Uterus (tissue), 2 donors: ENCODE data around the gene DMKN.
A peak's percentile ranks its signal among the peaks of the same experiment; 100 is the strongest.

Experiments used
- CTCF ChIP-seq, 4 experiments: fragments of 200-600 bp in 2 of 4; fragments of 450-650 bp in 2 of 4; sonication (generic) in 2 of 4; IDR thresholded peaks; one replicate each; pipeline ENCODE4 v1.5.1; 2016 to 2019; ENCODE audit warnings: antibody characterized with exemption in 4 of 4, mild to moderate bottlenecking in 2 of 4, moderate library complexity in 1 of 4
- POLR2A ChIP-seq, 2 donors: fragments of 450-650 bp; IDR thresholded peaks; one replicate each; pipeline ENCODE4 v1.6.1; 2016; ENCODE audit warnings: antibody characterized with exemption in 2 of 2, mild to moderate bottlenecking in 1 of 2, moderate library complexity in 1 of 2

GRCh38 chr19:35545001-35545854 is 31.8 kb upstream of the DMKN start, which contains the start of gene TMEM147:
- peak; percentile 27 to 62 for TF ChIP-seq POLR2A (IDR thresholded peaks at IDR 0.05)
- TF ChIP-seq CTCF (IDR thresholded peaks at IDR 0.05): peak in 1 of 4 experiments; percentile 37
